Amniotic stem cell (primary cell): ENCODE data around the gene NTF3.
"Not testable (repeated sequence)": the region's sequence is repeated elsewhere in the genome, so short reads cannot be mapped to it uniquely, and the experiment has no call there.

Experiments used
- DNase-seq: peaks from one replicate; lab custom pipeline; 2025; lab: John Stamatoyannopoulos, UW

The NTF3 gene

DNA sequence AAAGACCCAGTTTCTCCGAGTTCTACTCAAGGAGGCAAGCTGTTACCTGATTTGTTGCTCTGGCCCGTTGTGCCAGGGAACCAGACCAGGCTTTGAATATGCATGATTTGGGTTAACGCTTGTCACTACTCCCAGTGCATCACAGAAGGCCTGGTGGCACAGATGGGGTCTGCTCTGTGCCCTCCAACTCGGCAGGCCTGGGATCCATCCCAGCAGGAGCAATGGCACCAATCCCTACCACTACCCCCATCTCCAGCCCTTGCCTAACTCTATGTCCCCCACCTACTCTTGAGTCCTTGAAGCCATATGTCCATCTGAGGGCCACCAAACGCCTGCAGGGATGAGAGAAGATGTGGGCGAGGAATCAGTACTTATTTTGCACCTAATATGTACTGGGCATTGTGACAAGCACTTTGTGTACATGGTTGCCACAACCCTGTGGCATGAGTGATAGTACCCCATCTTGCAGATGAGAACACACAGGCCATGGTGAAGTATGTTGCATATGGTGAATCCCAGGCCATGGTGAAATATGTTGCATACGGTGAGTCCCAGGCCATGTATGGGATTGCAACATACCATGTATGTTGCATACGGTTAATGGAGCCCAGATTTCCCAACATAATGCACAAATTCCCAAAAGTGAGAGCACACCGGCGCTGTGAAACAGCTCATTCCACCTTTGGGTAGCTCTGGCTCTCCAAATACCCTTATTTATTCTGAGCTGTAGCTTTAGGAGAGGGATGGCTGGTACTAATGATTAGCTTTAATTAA lies 102.7 kb downstream of the NTF3 start:
- no peak for DNase-seq

DNA sequence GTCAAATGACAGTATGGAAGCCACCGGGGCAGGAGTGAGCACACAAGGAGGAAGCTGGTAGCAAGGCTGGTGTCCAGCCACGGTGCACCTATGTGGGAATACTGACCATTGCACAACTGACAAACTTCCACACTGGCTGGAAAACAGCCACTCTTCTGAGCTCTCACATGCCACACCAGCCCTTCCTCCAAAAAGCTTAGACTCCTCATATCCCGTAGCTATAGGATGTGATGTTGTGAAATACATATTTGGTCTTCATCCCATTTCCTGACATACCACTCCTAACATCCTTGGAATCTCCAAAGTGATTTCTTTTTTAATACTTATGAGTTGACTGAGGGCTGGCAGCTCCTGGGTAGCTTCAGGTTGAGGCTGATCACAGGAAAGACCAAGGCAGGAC lies 103.6 kb downstream of the NTF3 start:
- DNase-seq, result no peak

DNA sequence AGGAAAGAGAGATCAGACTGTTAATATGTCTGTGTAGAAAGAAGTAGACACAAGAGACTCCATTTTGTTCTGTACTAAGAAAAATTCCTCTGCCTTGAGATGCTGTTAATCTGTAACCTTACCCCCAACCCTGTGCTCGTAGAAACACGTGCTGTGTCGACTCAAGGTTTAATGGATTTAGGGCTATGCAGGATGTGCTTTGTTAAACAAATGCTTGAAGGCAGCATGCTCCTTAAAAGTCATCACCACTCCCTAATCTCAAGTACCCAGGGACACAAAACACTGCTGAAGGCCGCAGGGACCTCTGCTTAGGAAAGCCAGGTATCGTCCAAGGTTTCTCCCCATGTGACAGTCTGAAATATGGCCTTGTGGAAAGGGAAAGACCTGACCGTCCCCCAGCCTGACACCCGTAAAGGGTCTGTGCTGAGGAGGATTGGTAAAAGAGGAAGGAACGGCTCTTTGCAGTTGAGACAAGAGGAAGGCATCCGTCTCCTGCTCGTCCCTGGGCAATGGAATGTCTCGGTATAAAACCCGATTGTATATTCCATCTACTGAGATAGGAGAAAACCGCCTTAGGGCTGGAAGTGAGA lies 105.2 kb downstream of the NTF3 start:
- not testable (repeated sequence) for DNase-seq

DNA sequence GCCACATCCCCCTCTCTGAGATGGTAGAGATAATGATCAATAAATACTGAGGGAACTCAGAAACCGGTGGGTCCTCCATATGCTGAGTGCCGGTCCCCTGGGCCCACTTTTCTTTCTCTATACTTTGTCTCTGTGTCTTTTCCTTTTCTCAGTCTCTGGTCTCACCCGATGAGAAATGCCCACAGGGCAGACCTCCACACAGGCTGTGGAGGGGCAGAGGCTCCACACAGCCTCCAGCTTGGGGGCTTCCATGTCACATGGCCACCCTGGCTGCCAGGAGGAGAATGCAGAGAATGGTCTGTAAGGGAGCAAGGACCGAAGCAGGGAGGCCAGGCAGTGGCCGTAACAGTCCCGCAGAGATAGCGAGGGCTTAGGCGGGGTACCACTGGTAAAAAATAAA lies 105.9 kb downstream of the NTF3 start:
- no peak for DNase-seq
